ENCODE data around the gene TMEM61. TPM values are rescaled to one million over a fixed set of nuclear protein-coding genes. Genes with fewer than 3 reads are reported as not detected.

Gene TMEM61
- polyA plus RNA-seq, 1 of the 3 experiments (the other 2 are of a cell fraction): not detected

- no peak overlapping the region for H3K4me2 ChIP-seq
- H3K9ac ChIP-seq: no peak overlapping the region
- H2AFZ ChIP-seq (ENCODE audit: low read depth): no peak overlapping the region
- no peak overlapping the region for H3K27ac ChIP-seq (ENCODE audit: low read depth in 2 of 2, low read length in 1 of 2)
- ChIA-PET CTCF (interaction anchor here (0.6 to 11.0 kb wide), 9 partner anchors 11 to 664 kb away, joined by 3 to 123 read pairs (median 4); partner anchors contain the start of gene BSND), POLR2A (no interaction called here)
- H3F3A ChIP-seq (replicated peaks; ENCODE audit: insufficient read depth): no peaks in the 10 kb centered on the region
- peak; percentile 9 for DNase-seq
- H3K4me1 ChIP-seq (ENCODE audit: control insufficient read depth in 1 of 2, insufficient read depth in 2 of 2, low read depth in 1 of 2, low read length in 1 of 2): peaks cover 0 to 11% of the 10 kb centered on the region in 2 experiments; a peak in 1 of 4 replicates
- 73% methylated on average over 6 of the region's 7 CpGs for WGBS (ENCODE audit: low lambda C conversion rate)
- H4K20me1 ChIP-seq (ENCODE audit: insufficient read depth): no peaks in the 10 kb centered on the region
- no peak overlapping the region for H3K4me3 ChIP-seq (ENCODE audit: low read depth in 2 of 2, low read length in 1 of 2)
- H3K36me3 ChIP-seq (replicated peaks in 1 of 2; ENCODE audit: control insufficient read depth in 1 of 2, insufficient read depth in 2 of 2, low read length in 1 of 2): no peaks in the 10 kb centered on the region
- H3K9me3 ChIP-seq: no peaks in the 10 kb centered on the region
- TF ChIP-seq EZH2phosphoT487 (IDR thresholded peaks at IDR 0.05; ENCODE audit: borderline replicate concordance, low read depth): no peak
- no peak for TF ChIP-seq SMC3 (IDR thresholded peaks at IDR 0.05; ENCODE audit: low read depth, low read length)
- TF ChIP-seq RXRA (IDR thresholded peaks at IDR 0.05; ENCODE audit: borderline replicate concordance, low read depth): no peak
- TF ChIP-seq MAX (IDR thresholded peaks at IDR 0.05; ENCODE audit: low read depth): no peak
- TF ChIP-seq IRF3 (IDR thresholded peaks at IDR 0.05; ENCODE audit: low read depth, low read length): no peak
- no peak for TF ChIP-seq CTCF (IDR thresholded peaks at IDR 0.05)
- TF ChIP-seq GABPA (IDR thresholded peaks at IDR 0.05; ENCODE audit: low read depth): no peak
- H3K27me3 ChIP-seq (ENCODE audit: insufficient read depth): no peaks in the 10 kb centered on the region; the same call in 1 of the 2 replicates
- H3K9me2 ChIP-seq: no peaks in the 10 kb centered on the region
- no peaks in the 10 kb centered on the region for H3K79me2 ChIP-seq (ENCODE audit: insufficient read depth)
Measured at GRCh38 chr1:54984131-54984842, 3.9 kb downstream of the TMEM61 start.

GRCh38 chr1:54985556-54985955 is 5.1 kb downstream of the TMEM61 start:
- Histone ChIP-seq H4K20me1 (ENCODE audit: insufficient read depth) (no peaks in the 10 kb centered on the region), H3K9me3 (no peaks in the 10 kb centered on the region), H3K9ac (no peak overlapping the region), H3K4me1 (ENCODE audit: control insufficient read depth in 1 of 2, insufficient read depth in 2 of 2, low read depth in 1 of 2, low read length in 1 of 2) (peaks cover 0 to 11% of the 10 kb centered on the region in 2 experiments; a peak in 1 of 4 replicates), H3F3A (replicated peaks; ENCODE audit: insufficient read depth) (no peaks in the 10 kb centered on the region), H3K79me2 (ENCODE audit: insufficient read depth) (no peaks in the 10 kb centered on the region), H2AFZ (ENCODE audit: low read depth) (no peak overlapping the region), H3K4me3 (ENCODE audit: low read depth in 2 of 2, low read length in 1 of 2) (no peak overlapping the region), H3K4me2 (no peak overlapping the region), H3K36me3 (replicated peaks in 1 of 2; ENCODE audit: control insufficient read depth in 1 of 2, insufficient read depth in 2 of 2, low read length in 1 of 2) (no peaks in the 10 kb centered on the region), H3K27me3 (ENCODE audit: insufficient read depth) (no peaks in the 10 kb centered on the region; the same call in 1 of the 2 replicates), H3K9me2 (no peaks in the 10 kb centered on the region), H3K27ac (ENCODE audit: low read depth in 2 of 2, low read length in 1 of 2) (no peak overlapping the region)
- TF ChIP-seq USF1 (IDR thresholded peaks at IDR 0.05; ENCODE audit: borderline replicate concordance, low read depth) (no peak), EZH2phosphoT487 (IDR thresholded peaks at IDR 0.05; ENCODE audit: borderline replicate concordance, low read depth) (no peak), POLR2AphosphoS5 (IDR thresholded peaks at IDR 0.05; ENCODE audit: low read depth, low read length) (no peak), EP300 (IDR thresholded peaks at IDR 0.05; ENCODE audit: borderline replicate concordance in 1 of 2, low read depth in 1 of 2, low read length in 1 of 2) (no peak), SIN3A (IDR thresholded peaks at IDR 0.05; ENCODE audit: borderline replicate concordance, low read depth, low read length) (no peak), RCOR1 (IDR thresholded peaks at IDR 0.05; ENCODE audit: low read length) (no peak), JUND (IDR thresholded peaks at IDR 0.05) (no peak), RFX5 (IDR thresholded peaks at IDR 0.05; ENCODE audit: low read length) (no peak), NFIC (IDR thresholded peaks at IDR 0.05; ENCODE audit: borderline replicate concordance) (no peak), GABPA (IDR thresholded peaks at IDR 0.05; ENCODE audit: low read depth) (no peak), NRF1 (IDR thresholded peaks at IDR 0.05; ENCODE audit: low read depth, low read length) (no peak), FOXJ3 (CRISPR knock-in tag; IDR thresholded peaks at IDR 0.05) (no peak)
- no peak for DNase-seq
- CTCF ChIA-PET: interaction anchor here (1.2 to 11.0 kb wide), 6 partner anchors 11 to 41 kb away, joined by 4 to 123 read pairs (median 32); partner anchors contain the start of gene BSND
- WGBS (ENCODE audit: low lambda C conversion rate): 77% methylated on average over 5 of the region's 5 CpGs
- POLR2A ChIA-PET: no interaction called here

Measured in SK-N-SH (cell line).